ENCODE measurements around the gene PILRA. TPM values are rescaled to one million over a fixed set of nuclear protein-coding genes. Genes with fewer than 3 reads are reported as not detected.
"Not testable (repeated sequence)": the region's sequence is repeated elsewhere in the genome, so short reads cannot be mapped to it uniquely, and the experiment has no call there.

The PILRA gene
- total and polyA plus RNA-seq, 2 of the 13 experiments (the other 11 are each of a cell fraction or from before 2014, with no cell fraction given): 0.13 to 1.3 TPM

- Histone ChIP-seq H3K9me3 (ENCODE audit: low read length) (no peaks in the 10 kb centered on the region), H3K4me2 (ENCODE audit: low read depth, low read length) (no peak overlapping the region), H3K27me3 (ENCODE audit: control insufficient read depth in 1 of 2, insufficient read depth in 2 of 2, low read length in 2 of 2) (no peaks in the 10 kb centered on the region), H3K79me2 (ENCODE audit: insufficient read depth, low read length) (peaks cover 5% of the 10 kb centered on the region), H4K20me1 (ENCODE audit: insufficient read depth, low read length) (0 out of 2 replicates have a peak, but pooled peaks cover 10% of the 10 kb centered on the region), H3K9ac (ENCODE audit: insufficient read depth, low read depth, low read length) (no peak overlapping the region), H3K27ac (ENCODE audit: extremely low read length, insufficient read depth, low read length) (no peak overlapping the region), H2AFZ (ENCODE audit: low read length) (no peak overlapping the region), H3K36me3 (replicated peaks in 1 of 2; ENCODE audit: control insufficient read depth in 1 of 2, insufficient read depth in 2 of 2, low read length in 2 of 2) (peaks cover 17 to 40% of the 10 kb centered on the region in 2 experiments), H3K4me1 (ENCODE audit: insufficient read depth, low read length) (peaks cover 16% of the 10 kb centered on the region), H3K4me3 (replicated peaks in 1 of 3; ENCODE audit: insufficient read depth in 1 of 3, low read depth in 2 of 3, low read length in 3 of 3) (no peak overlapping the region)
- no peak for FAIRE-seq
- intact Hi-C loops (cut with micrococcal nuclease; ENCODE audit: unreplicated experiment) (loop anchor here (10.0 kb wide), 1 partner anchor 98 kb away; no protein-coding TSS in a partner anchor), in situ Hi-C loops (cut with HindIII; ENCODE audit: extremely low pct_ligation_motif_present, low pct_unique_long_range_greater_than_20kb) (no loop called here)
- POLR2A ChIA-PET: no interaction called here
- WGBS (ENCODE audit: low lambda C conversion rate): 98% methylated on average over 6 of the region's 6 CpGs
- TF ChIP-seq, protein P1, sequence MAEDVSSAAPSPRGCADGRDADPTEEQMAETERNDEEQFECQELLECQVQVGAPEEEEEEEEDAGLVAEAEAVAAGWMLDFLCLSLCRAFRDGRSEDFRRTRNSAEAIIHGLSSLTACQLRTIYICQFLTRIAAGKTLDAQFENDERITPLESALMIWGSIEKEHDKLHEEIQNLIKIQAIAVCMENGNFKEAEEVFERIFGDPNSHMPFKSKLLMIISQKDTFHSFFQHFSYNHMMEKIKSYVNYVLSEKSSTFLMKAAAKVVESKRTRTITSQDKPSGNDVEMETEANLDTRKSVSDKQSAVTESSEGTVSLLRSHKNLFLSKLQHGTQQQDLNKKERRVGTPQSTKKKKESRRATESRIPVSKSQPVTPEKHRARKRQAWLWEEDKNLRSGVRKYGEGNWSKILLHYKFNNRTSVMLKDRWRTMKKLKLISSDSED (CRISPR knock-in tag; IDR thresholded peaks at IDR 0.05): no peak
- TF ChIP-seq KLF13 (CRISPR knock-in tag; IDR thresholded peaks at IDR 0.05): no peak
- no peak for TF ChIP-seq ONECUT2 (CRISPR knock-in tag; IDR thresholded peaks at IDR 0.05)
- no peak for TF ChIP-seq ZNF350 (CRISPR knock-in tag; IDR thresholded peaks at IDR 0.05; ENCODE audit: borderline replicate concordance, low read depth)
- TF ChIP-seq EZH2 (conservative IDR thresholded peaks at IDR 0.05; ENCODE audit: low read depth, low read length): no peak
- no peak for TF ChIP-seq PHF8 (CRISPR knock-in tag; IDR thresholded peaks at IDR 0.05)
- no peak for TF ChIP-seq YY1 (IDR thresholded peaks at IDR 0.05; ENCODE audit: insufficient read depth, insufficient replicate concordance, low read depth, low read length)
- TF ChIP-seq KAT2B (IDR thresholded peaks at IDR 0.05; ENCODE audit: borderline replicate concordance, low read depth, low read length): no peak
- no peak for TF ChIP-seq GATAD2A (CRISPR knock-in tag; IDR thresholded peaks at IDR 0.05)
- no peak for TF ChIP-seq ELF3 (CRISPR knock-in tag; IDR thresholded peaks at IDR 0.05)
- no peak for TF ChIP-seq ZNF367 (CRISPR knock-in tag; IDR thresholded peaks at IDR 0.05; ENCODE audit: borderline replicate concordance)
- no peak for TF ChIP-seq TBL1XR1 (IDR thresholded peaks at IDR 0.05; ENCODE audit: borderline replicate concordance, low read length, partially characterized antibody)
- CTCF ChIA-PET (ENCODE audit: low intra/inter-chr PET ratio, low total read pairs): no interaction called here
- BruUV-seq (replicated peaks): no TSS peak
- DNase-seq (ENCODE audit: low spot score): no peak
- no peak for ATAC-seq
Observed at GRCh38 chr7:100342765-100343164, 30.5 kb upstream of the PILRA start.

DNA sequence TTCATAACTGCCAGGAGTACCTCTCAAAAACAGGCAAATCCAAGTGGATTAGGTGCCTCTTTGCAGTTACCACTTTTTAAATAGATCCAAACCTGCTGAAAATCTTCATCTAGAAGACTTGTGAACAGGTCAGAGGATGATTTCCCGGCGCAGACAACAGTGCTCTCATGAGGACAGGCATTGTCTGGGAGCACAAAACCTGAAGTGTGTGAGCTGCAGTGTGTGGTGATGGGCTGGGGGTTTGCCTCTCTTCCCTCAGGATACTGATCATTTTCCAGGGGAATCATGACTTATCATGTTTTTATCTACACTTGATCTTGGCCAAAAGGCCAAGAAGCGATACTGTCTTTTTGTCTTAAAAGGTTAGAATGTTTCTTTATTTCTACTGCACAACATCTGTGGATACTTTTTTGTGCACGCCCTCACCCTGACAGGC is 29.1 kb upstream of the PILRA start:
- CTCF ChIA-PET (ENCODE audit: low intra/inter-chr PET ratio, low total read pairs); FAIRE-seq; H4K20me1 ChIP-seq (ENCODE audit: insufficient read depth, low read length); H3K27me3 ChIP-seq (ENCODE audit: control insufficient read depth in 1 of 2, insufficient read depth in 2 of 2, low read length in 2 of 2); H2AFZ ChIP-seq (ENCODE audit: low read length); in situ Hi-C loops (cut with HindIII; ENCODE audit: extremely low pct_ligation_motif_present, low pct_unique_long_range_greater_than_20kb); H3K4me2 ChIP-seq (ENCODE audit: low read depth, low read length); BruUV-seq (replicated peaks); H3K27ac ChIP-seq (ENCODE audit: extremely low read length, insufficient read depth, low read length); H3K9ac ChIP-seq (ENCODE audit: insufficient read depth, low read depth, low read length); H3K4me3 ChIP-seq (replicated peaks in 1 of 3; ENCODE audit: insufficient read depth in 1 of 3, low read depth in 2 of 3, low read length in 3 of 3); H3K79me2 ChIP-seq (ENCODE audit: insufficient read depth, low read length); DNase-seq (ENCODE audit: low spot score); H3K9me3 ChIP-seq (ENCODE audit: low read length): not testable (repeated sequence)
- WGBS (ENCODE audit: low lambda C conversion rate): 96% methylated on average over 4 of the region's 4 CpGs
- ATAC-seq: peak; percentile 49
- POLR2A ChIA-PET: interaction anchor here (0.8 to 1.4 kb wide), 2 partner anchors 84 to 97 kb away, joined by 3 read pairs; partner anchors contain the start of gene ZCWPW1
- peaks cover 18 to 47% of the 10 kb centered on the region in 2 experiments for H3K36me3 ChIP-seq (replicated peaks in 1 of 2; ENCODE audit: control insufficient read depth in 1 of 2, insufficient read depth in 2 of 2, low read length in 2 of 2)
- H3K4me1 ChIP-seq (ENCODE audit: insufficient read depth, low read length): peaks cover 11% of the 10 kb centered on the region
- intact Hi-C loops (cut with micrococcal nuclease; ENCODE audit: unreplicated experiment): loop anchor here (10.0 kb wide), 1 partner anchor 99 kb away; no protein-coding TSS in a partner anchor

Measured in HepG2 (cell line).